Fibroblast of lung (primary cell): Measurements from ENCODE around the gene ABCB1. TPM values are rescaled to one million over a fixed set of nuclear protein-coding genes. Genes with fewer than 3 reads are reported as not detected.
A peak's percentile ranks its signal among the peaks of the same experiment; 100 is the strongest.

Source experiments
- DNase-seq, 2 donors: peaks; one replicate each; pipeline versions ENCODE4 v3.0.0 to v3.0.0-alpha.2; 2010; ENCODE audit warnings: low read depth in 2 of 2
- H2AFZ ChIP-seq: 2 replicates; pipeline ENCODE4 v1.5.1; 2012; ENCODE audit warnings: low read length, control low read depth, inconsistent platforms
- H3K27ac ChIP-seq: 2 replicates; pipeline ENCODE4 v1.5.1; 2011; ENCODE audit warnings: low read length, control low read depth; ENCODE audit not compliant: insufficient read depth
- H3K27me3 ChIP-seq: 2 replicates; pipeline ENCODE4 v1.5.1; 2011; ENCODE audit warnings: mild to moderate bottlenecking, low read length; ENCODE audit not compliant: control insufficient read depth, insufficient read depth
- H3K36me3 ChIP-seq: 2 replicates; pipeline ENCODE4 v1.5.1; 2011; ENCODE audit warnings: low read length; ENCODE audit not compliant: control insufficient read depth, insufficient read depth
- H3K4me1 ChIP-seq: 2 replicates; pipeline ENCODE4 v1.5.1; 2011; ENCODE audit warnings: low read length; ENCODE audit not compliant: control insufficient read depth, insufficient read depth; ENCODE audit errors: extremely low read depth
- H3K4me2 ChIP-seq: 2 replicates; pipeline ENCODE4 v1.5.1; 2011; ENCODE audit warnings: low read length, control low read depth; ENCODE audit not compliant: insufficient read depth; ENCODE audit errors: extremely low read depth
- H3K4me3 ChIP-seq, 4 experiments: fragments of 200-600 bp in 1 of 4; sonication (generic) in 1 of 4; replicated peaks in 1 of 4; 2 replicates each; pipeline ENCODE4 v1.5.1; 2011 to 2016; ENCODE audit warnings: low read length in 4 of 4, low read depth in 3 of 4, mild to moderate bottlenecking in 3 of 4, control low read depth in 2 of 4, inconsistent platforms in 1 of 4, mixed read lengths in 1 of 4; ENCODE audit not compliant: insufficient read depth in 1 of 4; ENCODE audit errors: control extremely low read depth in 1 of 4
- H3K79me2 ChIP-seq: 2 replicates; pipeline ENCODE4 v1.5.1; 2012; ENCODE audit warnings: mild to moderate bottlenecking, low read length, inconsistent platforms; ENCODE audit not compliant: control insufficient read depth, insufficient read depth
- H3K9ac ChIP-seq: 2 replicates; pipeline ENCODE4 v1.5.1; 2011; ENCODE audit warnings: mild to moderate bottlenecking, low read length, control low read depth; ENCODE audit not compliant: insufficient read depth
- H3K9me3 ChIP-seq: 2 replicates; pipeline ENCODE4 v1.5.1; 2012; ENCODE audit warnings: low read depth, low read length; ENCODE audit not compliant: control insufficient read depth, insufficient read depth
- H4K20me1 ChIP-seq: 2 replicates; pipeline ENCODE4 v1.5.1; 2011; ENCODE audit warnings: low read length; ENCODE audit not compliant: control insufficient read depth, insufficient read depth; ENCODE audit errors: extremely low read depth
- EZH2 ChIP-seq: IDR thresholded peaks from 2 replicates; pipeline ENCODE4 v1.5.1; 2012; ENCODE audit warnings: low read length, control low read depth, mild to moderate bottlenecking; ENCODE audit errors: missing control alignments
- polyA plus RNA-seq, 2 donors: library from polyadenylated mRNA; depleted of rRNA in 1 of 2; stranded (reverse) in 1 of 2; unstranded in 1 of 2; fragments of >200 nt; gene quantifications; 2 replicates each; pipeline ENCODE4 v1.2.1, GENCODE V29; 2011 to 2012; ENCODE audit warnings: missing spikeins in 1 of 2
- total RNA-seq: library from RNA; depleted of rRNA; stranded (reverse); fragments of >200 nt; gene quantifications from 2 replicates; pipeline ENCODE4 v1.2.1, GENCODE V29; 2014
- TF ChIP-seq, protein P1 (sequence below), 2 donors: IDR thresholded peaks in 1 of 2; conservative IDR thresholded peaks in 1 of 2; 1 replicate in 1 of 2; 2 replicates in 1 of 2; pipeline ENCODE4 v1.5.1; 2011 to 2012; ENCODE audit warnings: low read length in 2 of 2, control low read depth in 1 of 2, inconsistent platforms in 1 of 2, low read depth in 1 of 2, mild to moderate bottlenecking in 1 of 2

ABCB1 gene
- total and polyA plus RNA-seq, 2 donors (not counting 1 experiment from before 2014, with no cell fraction given): 1.1 to 4.8 TPM

DNA sequence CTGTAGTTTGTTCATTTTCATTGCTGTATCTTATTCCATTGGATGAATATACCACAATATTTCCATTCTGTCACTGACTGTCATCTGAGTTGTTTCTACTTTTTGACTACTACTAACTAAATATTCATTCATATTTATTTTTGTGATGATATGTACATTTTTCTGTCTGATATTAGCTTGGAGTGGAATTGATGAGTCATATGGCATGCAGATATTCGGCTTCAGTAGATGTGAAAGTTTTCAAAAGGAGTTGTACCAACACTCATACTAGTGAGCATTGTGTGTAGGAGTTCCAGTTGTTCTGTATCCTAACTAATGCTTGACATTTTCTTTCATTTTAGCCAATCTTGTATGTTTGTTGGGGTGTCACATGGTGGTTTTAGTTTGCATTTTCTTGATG, 35.2 kb upstream of the ABCB1 start:
- no peak overlapping the region for H3K4me3 ChIP-seq
- no peaks in the 10 kb centered on the region for H3K27me3 ChIP-seq
- H3K36me3 ChIP-seq: no peaks in the 10 kb centered on the region
- H2AFZ ChIP-seq: no peak overlapping the region
- no peak overlapping the region for H3K4me2 ChIP-seq
- H3K9me3 ChIP-seq: no peaks in the 10 kb centered on the region
- TF ChIP-seq, protein P1, sequence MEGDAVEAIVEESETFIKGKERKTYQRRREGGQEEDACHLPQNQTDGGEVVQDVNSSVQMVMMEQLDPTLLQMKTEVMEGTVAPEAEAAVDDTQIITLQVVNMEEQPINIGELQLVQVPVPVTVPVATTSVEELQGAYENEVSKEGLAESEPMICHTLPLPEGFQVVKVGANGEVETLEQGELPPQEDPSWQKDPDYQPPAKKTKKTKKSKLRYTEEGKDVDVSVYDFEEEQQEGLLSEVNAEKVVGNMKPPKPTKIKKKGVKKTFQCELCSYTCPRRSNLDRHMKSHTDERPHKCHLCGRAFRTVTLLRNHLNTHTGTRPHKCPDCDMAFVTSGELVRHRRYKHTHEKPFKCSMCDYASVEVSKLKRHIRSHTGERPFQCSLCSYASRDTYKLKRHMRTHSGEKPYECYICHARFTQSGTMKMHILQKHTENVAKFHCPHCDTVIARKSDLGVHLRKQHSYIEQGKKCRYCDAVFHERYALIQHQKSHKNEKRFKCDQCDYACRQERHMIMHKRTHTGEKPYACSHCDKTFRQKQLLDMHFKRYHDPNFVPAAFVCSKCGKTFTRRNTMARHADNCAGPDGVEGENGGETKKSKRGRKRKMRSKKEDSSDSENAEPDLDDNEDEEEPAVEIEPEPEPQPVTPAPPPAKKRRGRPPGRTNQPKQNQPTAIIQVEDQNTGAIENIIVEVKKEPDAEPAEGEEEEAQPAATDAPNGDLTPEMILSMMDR (conservative IDR thresholded peaks at IDR 0.05 in 1 of 2, IDR thresholded peaks at IDR 0.05 in 1 of 2; ENCODE audit: low read depth in 1 of 2, low read length in 2 of 2): no peak
- no peak for TF ChIP-seq EZH2
- H3K79me2 ChIP-seq: no peaks in the 10 kb centered on the region
- no peaks in the 10 kb centered on the region for H3K4me1 ChIP-seq
- peak in 1 of 2 donors; percentile 12 for DNase-seq
- no peak overlapping the region for H3K9ac ChIP-seq
- no peaks in the 10 kb centered on the region for H4K20me1 ChIP-seq
- no peak overlapping the region for H3K27ac ChIP-seq

DNA sequence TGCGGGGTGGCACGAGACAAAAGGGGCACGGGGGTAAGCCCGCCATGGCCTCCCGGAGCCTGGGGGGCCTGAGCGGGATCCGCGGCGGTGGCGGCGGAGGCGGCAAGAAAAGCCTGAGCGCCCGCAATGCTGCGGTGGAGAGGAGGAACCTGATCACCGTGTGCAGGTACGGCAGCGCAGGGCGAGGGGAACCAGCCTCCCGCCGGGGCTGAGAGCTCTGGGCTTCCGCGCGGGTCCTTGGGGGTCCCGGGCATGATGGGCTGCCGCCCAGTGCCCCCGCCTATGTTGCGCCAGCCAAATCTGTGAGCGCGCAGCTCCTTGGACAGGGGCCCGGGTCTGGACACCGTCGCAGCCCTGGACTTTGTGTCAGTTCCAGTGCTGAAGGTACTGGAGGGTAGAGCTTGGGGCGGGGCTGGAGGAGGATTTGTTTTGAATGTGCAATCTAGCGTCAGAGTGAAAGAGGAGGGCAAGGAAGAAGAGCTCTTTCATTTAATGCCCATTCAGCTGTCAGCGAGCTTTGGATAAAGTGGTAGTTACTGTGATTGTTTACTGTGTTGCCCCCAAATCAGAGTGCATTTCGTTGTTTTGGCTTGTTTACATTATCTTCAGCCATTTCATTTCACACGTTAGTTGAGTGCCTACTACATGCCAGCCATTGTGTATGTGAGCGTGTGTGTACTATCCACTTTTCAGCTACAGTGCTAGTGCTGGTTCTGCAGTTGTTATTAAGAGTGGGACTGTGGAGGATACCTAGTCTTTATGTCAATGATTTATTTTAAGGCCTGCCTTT, 28.3 kb upstream of the ABCB1 start:
- no peak overlapping the region for H3K27ac ChIP-seq
- H2AFZ ChIP-seq: peak overlapping the region; percentile 55
- H3K4me2 ChIP-seq: peak overlapping the region; percentile 83
- DNase-seq: peak in 1 of 2 donors; percentile 15
- no peaks in the 10 kb centered on the region for H3K4me1 ChIP-seq
- H3K79me2 ChIP-seq: no peaks in the 10 kb centered on the region
- H3K4me3 ChIP-seq: peak overlapping the region; percentile 52 to 68 (median 56)
- H3K36me3 ChIP-seq: no peaks in the 10 kb centered on the region
- H3K9ac ChIP-seq: peak overlapping the region; percentile 8
- TF ChIP-seq, protein P1 (conservative IDR thresholded peaks at IDR 0.05 in 1 of 2, IDR thresholded peaks at IDR 0.05 in 1 of 2; ENCODE audit: low read depth in 1 of 2, low read length in 2 of 2): no peak
- TF ChIP-seq EZH2: no peak
- no peaks in the 10 kb centered on the region for H3K9me3 ChIP-seq
- no peaks in the 10 kb centered on the region for H3K27me3 ChIP-seq
- H4K20me1 ChIP-seq: no peaks in the 10 kb centered on the region

DNA sequence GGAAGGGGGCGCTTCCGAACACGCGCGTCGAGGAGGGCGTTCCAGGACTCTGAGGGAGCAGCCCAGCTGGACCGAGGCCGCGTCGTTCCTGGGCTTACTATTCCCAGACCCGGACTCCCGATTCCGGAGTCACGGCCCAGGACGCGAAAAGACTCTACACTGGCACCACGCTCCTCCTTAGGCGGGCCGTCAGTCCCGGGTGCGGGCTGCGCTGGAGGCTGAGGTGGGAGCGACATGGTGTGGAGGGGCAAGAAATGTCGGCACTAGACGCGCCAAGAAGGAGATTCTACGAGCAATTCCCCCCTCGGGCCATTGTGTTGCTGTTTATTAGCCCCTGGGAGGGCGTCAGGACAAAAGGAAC, 26.9 kb upstream of the ABCB1 start:
- DNase-seq: no peak
- Histone ChIP-seq H3K36me3 (no peaks in the 10 kb centered on the region), H2AFZ (peak overlapping the region; percentile 59), H3K27ac (no peak overlapping the region), H3K9me3 (no peaks in the 10 kb centered on the region), H3K4me2 (peak overlapping the region; percentile 73), H3K79me2 (no peaks in the 10 kb centered on the region), H4K20me1 (no peaks in the 10 kb centered on the region), H3K4me1 (no peaks in the 10 kb centered on the region), H3K27me3 (no peaks in the 10 kb centered on the region), H3K9ac (no peak overlapping the region), H3K4me3 (peak overlapping the region; percentile 52 to 68 (median 56))
- TF ChIP-seq, protein P1 (conservative IDR thresholded peaks at IDR 0.05 in 1 of 2, IDR thresholded peaks at IDR 0.05 in 1 of 2; ENCODE audit: low read depth in 1 of 2, low read length in 2 of 2): no peak
- no peak for TF ChIP-seq EZH2
